ENCODE results near the gene JPH2. TPM values are rescaled to one million over a fixed set of nuclear protein-coding genes. Genes with fewer than 3 reads are reported as not detected.
"Not testable (repeated sequence)": the region's sequence is repeated elsewhere in the genome, so short reads cannot be mapped to it uniquely, and the experiment has no call there.

JPH2 gene
- total RNA-seq, 2 donors from 2014 or later: 0.97 TPM; not detected in 1

DNA sequence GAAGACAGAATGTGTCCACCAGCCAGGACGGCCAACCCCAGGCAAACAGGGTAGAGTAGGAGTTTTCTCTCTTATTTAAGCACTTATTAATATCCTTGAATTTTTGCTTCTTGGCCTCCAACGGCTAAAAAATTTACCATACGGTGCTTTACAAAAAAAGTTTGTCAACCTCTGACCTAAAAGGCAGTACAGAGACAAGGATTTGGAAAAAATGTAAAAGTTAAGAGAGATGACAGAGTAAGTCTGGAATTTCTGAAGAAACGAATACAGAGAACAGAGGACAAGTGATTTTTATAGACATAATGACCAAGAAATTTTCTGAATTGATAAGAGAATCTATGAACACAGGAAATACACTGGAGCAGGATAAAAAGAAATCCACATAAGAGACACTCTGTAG, 13.4 kb upstream of the JPH2 start:
- H3K9me3 Mint-ChIP-seq: no peaks in the 10 kb centered on the region
- H3K36me3 Mint-ChIP-seq: peaks cover 15 to 35% of the 10 kb centered on the region in 2 donors
- DNase-seq (ENCODE audit: low spot score in 2 of 2) (no peak), ATAC-seq (no peak)
- H3K27ac Mint-ChIP-seq: peak overlapping the region in 1 of 2 donors; percentile 85

DNA sequence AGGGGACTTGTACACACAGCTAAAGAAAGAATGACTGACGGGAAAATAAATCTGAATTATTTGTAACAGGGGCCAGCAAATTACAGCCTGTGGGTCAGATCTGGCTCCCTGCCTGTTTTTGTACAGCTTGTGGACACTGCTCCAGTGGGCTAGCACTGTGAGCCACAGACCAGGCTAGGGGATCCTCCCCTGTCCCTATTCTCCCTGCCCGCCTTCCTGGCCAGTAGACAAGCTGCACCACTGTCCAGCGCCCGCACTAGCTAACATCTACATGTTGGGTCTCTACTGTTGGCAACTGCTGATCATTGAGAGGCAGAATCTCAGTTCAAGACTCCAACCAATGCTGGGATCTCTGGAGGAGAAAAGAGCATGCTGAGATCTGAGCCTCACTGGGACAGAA, 12.9 kb upstream of the JPH2 start:
- Mint-ChIP-seq H3K9me3 (no peaks in the 10 kb centered on the region), H3K36me3 (peaks cover 15 to 35% of the 10 kb centered on the region in 2 donors), H3K27ac (peak overlapping the region; percentile 56 to 85)
- ATAC-seq (no peak), DNase-seq (ENCODE audit: low spot score in 2 of 2) (no peak)

DNA sequence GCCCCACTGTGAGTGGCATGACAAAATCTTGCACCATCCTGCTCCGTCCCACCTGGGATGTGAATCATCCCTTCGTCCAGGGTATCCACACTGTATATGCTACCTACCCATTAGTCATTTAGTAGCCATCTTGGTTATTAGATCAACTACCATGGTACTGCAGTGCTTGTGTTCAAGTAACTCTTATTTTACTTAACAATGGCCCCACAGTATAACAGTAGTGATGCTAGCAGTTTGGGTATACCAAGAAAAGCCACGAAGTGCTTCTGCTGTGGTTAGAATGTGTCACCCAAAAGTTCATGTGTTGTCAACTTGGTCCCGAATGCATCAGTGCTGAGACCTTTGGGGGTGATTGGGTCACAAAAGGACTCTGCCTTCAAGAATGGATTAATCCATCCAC, 11.9 kb upstream of the JPH2 start:
- peak in 1 of 2 donors; percentile 34 for DNase-seq (ENCODE audit: low spot score in 2 of 2)
- Mint-ChIP-seq H3K9me3 (no peaks in the 10 kb centered on the region), H3K36me3 (peaks cover 15 to 35% of the 10 kb centered on the region in 2 donors), H3K27ac (peak overlapping the region; percentile 56 to 97)
- ATAC-seq: peak; percentile 96 to 97

DNA sequence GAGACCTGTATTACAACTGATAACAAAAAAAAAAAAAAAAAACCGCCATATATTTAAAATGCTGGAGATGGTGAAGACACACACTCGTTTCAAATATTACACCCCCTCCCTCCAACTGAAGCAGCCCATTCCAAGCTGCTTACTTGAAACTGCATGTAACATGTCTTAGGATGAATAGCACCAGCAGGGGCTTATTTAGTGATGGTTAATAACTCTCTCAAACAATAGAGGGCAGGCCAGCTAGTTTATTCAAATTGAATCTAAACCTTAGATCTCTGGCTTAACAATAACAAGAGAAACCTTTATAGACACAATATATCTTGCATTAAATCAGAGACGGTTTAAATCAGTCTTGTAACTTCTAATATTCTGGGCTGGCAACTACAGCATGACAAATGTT, 9.3 kb upstream of the JPH2 start:
- no peaks in the 10 kb centered on the region for H3K9me3 Mint-ChIP-seq
- DNase-seq (ENCODE audit: low spot score in 2 of 2) (no peak), ATAC-seq (no peak)
- H3K27ac Mint-ChIP-seq: no peak overlapping the region
- peaks cover 10 to 23% of the 10 kb centered on the region in 2 donors for H3K36me3 Mint-ChIP-seq

DNA sequence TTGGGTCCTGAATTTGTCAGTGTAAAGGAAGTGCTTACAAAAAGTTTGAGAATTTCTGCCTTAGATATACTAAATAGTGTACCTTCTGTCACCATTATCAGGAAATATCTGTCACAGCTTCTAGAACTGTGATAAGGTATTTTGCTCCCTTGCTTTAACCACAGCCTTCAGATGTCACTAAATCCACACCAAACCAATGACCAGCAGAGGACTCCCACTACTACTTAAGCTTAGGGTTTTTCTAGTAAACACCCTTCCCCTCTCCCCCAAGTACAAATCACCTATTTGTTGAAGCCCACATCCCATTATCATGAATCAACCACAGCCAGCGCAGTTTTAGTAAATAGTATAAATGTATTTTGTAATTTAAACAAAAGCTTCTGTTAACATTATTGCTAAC, 8.6 kb upstream of the JPH2 start:
- peaks cover 8 to 21% of the 10 kb centered on the region in 2 donors for H3K36me3 Mint-ChIP-seq
- no peak overlapping the region for H3K27ac Mint-ChIP-seq
- no peak for DNase-seq (ENCODE audit: low spot score in 2 of 2)
- no peak for ATAC-seq
- H3K9me3 Mint-ChIP-seq: no peaks in the 10 kb centered on the region

DNA sequence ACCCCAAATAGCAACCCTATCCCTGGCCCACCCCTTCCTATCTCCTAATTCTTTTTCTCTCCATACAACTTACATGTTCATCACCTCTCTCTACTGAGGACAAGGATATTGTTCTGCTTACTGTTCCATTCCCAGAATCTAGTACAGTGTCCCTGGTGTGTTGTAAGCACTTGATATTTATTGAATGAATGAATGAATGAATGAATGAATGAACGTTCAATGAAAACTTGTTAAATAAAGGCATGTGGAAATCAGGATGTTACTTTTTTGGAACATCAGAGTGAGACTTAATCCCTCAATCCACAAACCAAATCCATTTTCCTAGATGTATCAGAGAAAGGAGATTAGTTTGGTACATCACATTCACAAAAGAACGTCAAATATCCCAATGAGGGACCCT, 6.8 kb upstream of the JPH2 start:
- ATAC-seq: no peak
- H3K9me3 Mint-ChIP-seq: no peaks in the 10 kb centered on the region
- H3K36me3 Mint-ChIP-seq: peaks cover 1 to 3% of the 10 kb centered on the region in 2 donors
- no peak for DNase-seq (ENCODE audit: low spot score in 2 of 2)
- no peak overlapping the region for H3K27ac Mint-ChIP-seq

DNA sequence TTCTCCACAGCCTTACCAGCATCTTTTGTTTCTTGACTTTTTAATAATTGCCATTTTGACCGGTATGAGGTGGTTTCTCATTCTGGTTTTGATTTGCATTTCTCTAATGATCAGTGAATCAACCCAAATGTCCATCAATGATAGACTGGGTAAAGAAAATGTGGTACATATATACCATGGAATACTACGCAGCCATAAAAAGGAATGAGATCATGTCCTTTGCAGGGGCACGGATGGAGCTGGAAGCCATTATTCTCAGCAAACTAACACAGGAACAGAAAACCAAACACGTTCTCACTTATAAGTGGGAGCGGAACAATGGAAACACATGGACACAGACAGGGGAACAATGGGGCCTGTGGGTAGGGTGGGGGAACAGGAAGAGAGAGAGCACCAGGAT, 4.7 kb upstream of the JPH2 start:
- DNase-seq (ENCODE audit: low spot score in 2 of 2); ATAC-seq; H3K9me3 Mint-ChIP-seq; H3K27ac Mint-ChIP-seq; H3K36me3 Mint-ChIP-seq: not testable (repeated sequence)

DNA sequence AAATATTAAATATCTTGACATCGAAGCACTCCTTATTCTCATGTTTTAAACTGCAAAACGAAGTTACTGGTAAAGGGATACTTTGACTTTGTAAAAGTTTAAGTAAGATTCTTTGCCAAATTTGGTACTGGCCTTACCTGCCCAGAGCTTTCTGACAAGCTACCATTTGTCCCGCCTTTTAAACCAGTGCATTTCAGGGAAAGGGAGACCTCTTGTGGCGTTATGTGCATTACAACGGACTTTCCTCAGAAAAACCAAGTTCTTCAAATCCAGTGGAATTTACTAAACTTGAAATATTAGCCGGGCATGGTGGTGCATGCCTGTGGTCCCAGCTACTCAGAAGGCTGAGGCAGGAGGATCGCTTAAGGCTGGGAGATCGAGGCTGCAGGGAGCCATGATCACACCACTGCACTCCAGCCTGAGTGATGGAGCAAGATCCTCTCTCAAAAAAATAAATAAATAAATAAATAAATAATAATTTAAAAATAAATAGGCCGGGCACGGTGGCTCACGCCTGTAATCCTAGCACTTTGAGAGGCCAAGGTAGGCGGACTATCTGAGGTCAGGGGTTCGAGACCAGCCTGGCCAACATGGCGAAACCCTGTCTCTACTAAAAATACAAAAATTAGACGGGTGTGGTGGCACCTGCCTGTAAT, 3.3 kb upstream of the JPH2 start:
- ATAC-seq: peak; percentile 49 to 60
- not testable (repeated sequence) for H3K36me3 Mint-ChIP-seq, H3K9me3 Mint-ChIP-seq, H3K27ac Mint-ChIP-seq
- DNase-seq (ENCODE audit: low spot score in 2 of 2): peak in 1 of 2 donors; percentile 60

DNA sequence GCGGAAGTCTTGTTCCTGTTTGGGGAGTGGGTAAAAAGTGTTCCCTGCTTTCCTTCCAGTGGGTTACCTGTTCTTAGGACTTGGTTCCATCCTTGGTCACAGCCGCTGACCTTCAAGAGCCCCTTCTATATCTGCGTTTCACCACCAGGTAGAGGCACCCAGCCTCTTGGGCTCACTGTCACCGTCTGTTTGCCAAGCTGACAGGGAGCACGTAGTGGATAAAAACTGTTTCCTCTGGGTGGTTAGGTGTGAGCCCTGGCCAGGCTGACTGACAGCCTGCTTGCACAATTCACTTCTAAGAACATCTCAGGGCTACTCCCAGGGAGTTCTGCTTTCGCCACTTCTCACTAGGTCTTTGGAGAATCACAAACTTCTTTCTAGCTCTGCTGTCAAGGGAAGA, 1.8 kb upstream of the JPH2 start:
- ATAC-seq: no peak
- Mint-ChIP-seq H3K9me3 (no peaks in the 10 kb centered on the region), H3K27ac (no peak overlapping the region), H3K36me3 (peaks cover 0 to 5% of the 10 kb centered on the region in 2 donors)
- no peak for DNase-seq (ENCODE audit: low spot score in 2 of 2)

DNA sequence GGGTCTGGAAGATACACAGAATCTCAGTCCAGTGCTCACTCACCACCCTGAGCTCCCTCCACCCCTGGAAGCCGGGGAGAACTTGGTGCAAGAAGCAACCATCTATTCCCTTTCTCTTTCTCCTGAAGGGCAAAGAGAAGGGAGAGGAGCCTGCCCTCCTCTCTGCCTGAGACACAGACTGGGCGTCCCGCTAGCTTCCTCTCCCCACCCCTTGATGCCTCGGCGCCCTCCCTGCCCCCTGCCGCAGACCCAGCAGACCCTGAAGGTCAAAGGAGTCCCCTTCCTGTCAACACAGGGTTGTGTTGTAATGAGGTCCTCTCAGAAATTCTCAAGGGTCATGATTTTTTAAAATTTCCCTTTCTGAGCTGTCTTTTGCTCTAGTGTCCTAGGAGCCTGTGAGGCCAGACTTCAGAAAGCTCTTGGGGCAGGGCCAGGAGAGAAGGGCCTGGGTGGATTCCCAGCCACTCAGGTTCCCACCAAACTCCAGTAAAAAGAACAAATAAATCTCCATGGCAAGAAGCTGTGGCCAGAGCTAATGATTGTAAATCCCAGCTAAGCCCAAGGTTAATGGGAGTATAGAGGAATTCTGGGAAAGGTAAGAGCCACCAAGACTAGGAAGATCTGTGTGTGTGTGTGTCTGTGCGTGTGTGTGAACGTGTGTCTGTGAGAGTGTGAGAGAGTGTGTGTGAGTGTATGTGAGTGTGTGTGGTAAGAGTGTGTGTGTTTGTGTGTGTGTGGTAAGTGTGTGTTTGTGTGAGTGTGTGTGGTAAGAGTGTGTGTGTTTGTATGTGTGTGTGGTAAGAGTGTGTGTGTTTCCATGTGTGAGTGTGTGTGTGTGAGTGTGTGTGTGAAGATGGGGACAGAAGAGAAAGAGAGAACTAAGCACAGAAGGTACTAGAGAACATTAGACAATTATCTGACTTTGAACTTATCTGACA, 1.1 kb upstream of the JPH2 start:
- Mint-ChIP-seq H3K36me3 (peaks cover 0 to 5% of the 10 kb centered on the region in 2 donors), H3K27ac (no peak overlapping the region), H3K9me3 (no peaks in the 10 kb centered on the region)
- no peak for DNase-seq (ENCODE audit: low spot score in 2 of 2)
- ATAC-seq: no peak

DNA sequence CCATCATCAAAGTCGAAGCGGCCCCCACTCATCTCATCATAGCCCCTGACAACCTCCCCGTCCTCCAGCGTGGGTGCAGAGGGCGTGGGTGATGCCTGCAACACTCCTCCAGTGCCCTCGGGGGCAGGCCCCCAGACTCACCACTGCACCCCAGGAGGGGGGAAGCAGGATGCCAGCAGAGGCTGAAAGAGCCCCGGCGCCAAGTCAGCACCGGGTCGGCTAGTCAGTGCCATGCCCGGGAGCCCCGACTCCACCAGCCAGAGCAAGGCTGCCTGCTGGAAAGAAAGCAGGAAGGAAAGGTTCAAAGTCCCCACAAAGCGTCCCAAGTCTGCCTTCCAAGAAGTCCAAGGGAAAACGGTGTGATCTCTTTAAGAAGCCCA, 324 bp downstream of the JPH2 start:
- Mint-ChIP-seq H3K36me3 (peaks cover 0 to 5% of the 10 kb centered on the region in 2 donors), H3K27ac (no peak overlapping the region), H3K9me3 (no peaks in the 10 kb centered on the region)
- no peak for DNase-seq (ENCODE audit: low spot score in 2 of 2)
- ATAC-seq: no peak

DNA sequence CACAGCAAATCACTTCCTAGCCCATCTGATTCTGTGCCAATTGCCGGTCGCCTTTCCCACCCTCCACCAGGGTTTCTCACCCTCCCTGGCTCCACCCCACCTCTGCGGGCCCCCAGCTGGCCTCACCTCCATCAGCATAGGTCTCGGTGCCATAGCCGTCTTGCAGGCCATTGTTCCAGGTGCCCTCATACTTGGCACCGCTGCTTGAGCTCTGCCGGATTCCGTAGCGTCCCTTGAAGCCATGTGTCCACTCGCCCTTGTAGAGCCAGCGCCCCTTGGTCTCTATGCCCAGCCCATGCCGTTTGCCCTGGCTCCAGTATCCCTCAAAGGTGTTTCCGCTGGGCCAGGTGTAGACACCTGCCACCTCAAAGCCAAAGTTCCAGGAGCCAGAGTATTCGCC, 787 bp downstream of the JPH2 start:
- ATAC-seq (no peak), DNase-seq (ENCODE audit: low spot score in 2 of 2) (no peak)
- Mint-ChIP-seq H3K9me3 (no peaks in the 10 kb centered on the region), H3K36me3 (peaks cover 0 to 5% of the 10 kb centered on the region in 2 donors), H3K27ac (no peak overlapping the region)

DNA sequence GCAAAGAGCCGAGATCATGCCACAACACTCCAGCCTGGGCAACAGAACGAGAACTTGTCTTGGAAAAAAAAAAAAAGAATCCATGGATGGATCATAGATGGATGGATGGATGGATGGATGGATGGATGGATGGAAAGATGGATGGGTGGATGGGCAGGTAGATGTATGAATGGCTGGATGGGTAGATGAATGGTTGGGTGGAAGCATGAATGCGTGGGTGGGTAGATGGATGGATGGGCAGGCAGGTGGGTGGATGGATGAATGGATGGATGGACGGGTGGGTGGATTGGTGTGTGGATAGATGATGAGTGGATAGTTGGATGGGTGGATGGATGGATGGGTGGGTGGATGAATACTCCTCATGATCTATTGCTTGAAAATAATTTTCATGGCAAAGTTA, 1.4 kb downstream of the JPH2 start:
- no peak overlapping the region for H3K27ac Mint-ChIP-seq
- DNase-seq (ENCODE audit: low spot score in 2 of 2): no peak
- no peak for ATAC-seq
- H3K36me3 Mint-ChIP-seq: peaks cover 0 to 5% of the 10 kb centered on the region in 2 donors
- H3K9me3 Mint-ChIP-seq: no peaks in the 10 kb centered on the region

DNA sequence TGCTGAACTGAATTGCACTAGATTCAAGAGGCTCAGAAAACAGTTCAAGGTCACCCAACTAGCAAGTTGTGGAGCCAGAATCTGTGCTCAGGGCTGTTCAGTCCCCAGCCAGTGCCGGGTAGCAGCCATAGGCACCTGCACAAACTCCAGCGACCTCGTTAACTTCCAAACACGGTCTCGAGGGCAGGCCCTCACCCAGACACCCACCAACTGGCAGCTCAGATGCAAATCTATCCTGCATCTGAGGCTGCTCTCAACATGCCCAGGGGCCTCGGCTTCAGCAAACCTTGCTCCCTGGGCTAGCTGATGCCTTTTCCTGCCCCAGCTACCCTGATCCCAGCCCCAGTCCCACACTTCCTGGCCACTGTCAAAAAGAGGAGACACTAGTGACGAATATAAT, 3.7 kb downstream of the JPH2 start:
- Mint-ChIP-seq H3K36me3 (peaks cover 0 to 5% of the 10 kb centered on the region in 2 donors), H3K27ac (no peak overlapping the region), H3K9me3 (no peaks in the 10 kb centered on the region)
- DNase-seq (ENCODE audit: low spot score in 2 of 2) (no peak), ATAC-seq (no peak)

DNA sequence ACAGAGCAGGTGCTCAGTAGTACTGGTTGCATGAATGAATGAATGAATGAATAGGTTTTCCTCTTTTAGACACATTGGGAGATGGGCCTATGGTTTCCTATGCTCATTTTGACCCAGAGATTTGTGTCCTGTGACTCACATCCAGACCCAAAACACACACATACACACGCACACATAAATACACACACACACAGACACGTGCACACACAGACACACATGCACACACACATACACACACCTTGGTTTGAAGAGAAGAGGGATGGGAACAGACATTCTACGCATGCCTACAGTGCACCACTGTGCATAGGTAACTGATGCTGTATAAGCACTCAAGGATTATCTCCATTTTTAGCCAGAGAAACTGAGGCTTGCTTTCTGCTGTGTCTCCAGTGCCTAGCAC, 4.1 kb downstream of the JPH2 start:
- peaks cover 0 to 5% of the 10 kb centered on the region in 2 donors for H3K36me3 Mint-ChIP-seq
- no peak for DNase-seq (ENCODE audit: low spot score in 2 of 2)
- H3K9me3 Mint-ChIP-seq: no peaks in the 10 kb centered on the region
- no peak overlapping the region for H3K27ac Mint-ChIP-seq
- ATAC-seq: no peak

DNA sequence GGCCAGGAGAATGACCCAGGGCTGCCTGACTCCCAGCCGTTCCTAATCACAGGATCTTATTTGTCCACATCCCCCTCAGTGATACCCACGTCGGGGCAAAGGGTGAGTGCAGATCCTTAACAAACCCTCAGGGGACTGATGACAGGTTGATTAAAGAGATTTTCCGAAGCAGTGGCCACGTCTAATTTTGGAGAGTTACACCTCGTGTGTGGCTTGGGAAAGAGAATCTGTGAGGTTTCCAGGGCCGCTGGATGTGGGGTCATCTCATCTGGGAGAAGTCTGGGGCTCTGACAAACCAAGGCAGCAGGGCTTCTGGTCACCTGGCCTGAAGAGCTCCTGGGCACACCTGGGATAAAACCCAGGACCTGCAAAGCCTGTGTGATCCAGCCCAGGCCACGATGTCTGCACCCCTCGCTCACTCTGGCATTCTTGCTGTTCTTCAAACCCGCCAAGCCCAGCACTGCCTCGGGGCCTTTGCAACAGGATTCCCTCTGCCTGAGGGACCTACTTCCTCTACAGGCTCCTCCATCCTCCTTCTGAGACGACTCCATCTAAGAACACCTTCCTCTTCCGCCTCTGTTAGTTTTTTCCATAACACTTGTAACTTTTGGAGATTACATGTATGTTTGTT, 4.7 kb downstream of the JPH2 start:
- DNase-seq (ENCODE audit: low spot score in 2 of 2): no peak
- H3K36me3 Mint-ChIP-seq: peaks cover 0 to 5% of the 10 kb centered on the region in 2 donors
- no peak overlapping the region for H3K27ac Mint-ChIP-seq
- H3K9me3 Mint-ChIP-seq: no peaks in the 10 kb centered on the region
- no peak for ATAC-seq

DNA sequence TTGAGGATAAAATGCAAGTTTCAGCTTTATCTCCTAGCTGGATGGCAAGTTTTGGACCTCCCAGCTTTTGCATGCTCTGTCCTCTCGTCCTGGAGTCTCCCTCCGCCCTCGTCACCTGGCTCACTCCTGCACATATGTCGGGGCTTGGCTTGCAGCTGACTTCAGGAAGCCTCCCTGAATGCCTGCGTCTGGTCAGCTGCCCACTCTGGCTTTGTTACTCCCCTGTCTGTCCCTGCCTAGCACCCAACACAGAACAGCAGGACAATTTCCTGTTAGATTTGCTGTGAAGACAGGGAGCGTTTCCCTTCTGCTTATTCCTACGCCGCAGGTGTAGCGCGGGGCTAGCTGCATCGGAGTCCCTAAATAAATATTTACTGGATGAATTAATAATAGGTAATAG, 5.4 kb downstream of the JPH2 start:
- ATAC-seq (no peak), DNase-seq (ENCODE audit: low spot score in 2 of 2) (no peak)
- H3K9me3 Mint-ChIP-seq: no peaks in the 10 kb centered on the region
- peaks cover 0 to 5% of the 10 kb centered on the region in 2 donors for H3K36me3 Mint-ChIP-seq
- no peak overlapping the region for H3K27ac Mint-ChIP-seq
